OCI-LY3 (cell line): ENCODE measurements around the gene CACNB1.

Experiments
- H2AFZ ChIP-seq: fragments of 200-600, 300-600 bp; shearing (Covaris generic); 2 replicates; pipeline ENCODE4 v1.6.0; 2014; ENCODE audit warnings: antibody characterized with exemption, low read depth, low read length
- H3K27ac ChIP-seq: fragments of 200-600, 300-600 bp; sonication (generic); 2 replicates; pipeline ENCODE4 v1.5.1; 2014; ENCODE audit warnings: mild to moderate bottlenecking, low read length, moderate library complexity, mixed read lengths
- H3K27me3 ChIP-seq: fragments of 200-600, 300-600 bp; sonication (generic); 2 replicates; pipeline ENCODE4 v1.6.1; 2014; ENCODE audit warnings: low read depth, low read length, mixed read lengths
- H3K36me3 ChIP-seq: fragments of 200-600, 300-600 bp; sonication (generic); replicated peaks from 2 replicates; pipeline ENCODE3; 2014; ENCODE audit warnings: low read depth, low read length, mixed read lengths
- H3K4me1 ChIP-seq: fragments of 300-600, 200-600 bp; sonication (generic); 2 replicates; pipeline ENCODE4 v1.6.1; 2014; ENCODE audit warnings: low read length, mixed read lengths
- H3K4me2 ChIP-seq: fragments of 200-600, 300-600 bp; sonication (generic); 2 replicates; pipeline ENCODE4 v1.6.1; 2014; ENCODE audit warnings: low read length, mixed read lengths
- H3K4me3 ChIP-seq: fragments of 300-600, 200-600 bp; sonication (generic); 2 replicates; pipeline ENCODE4 v1.5.1; 2014; ENCODE audit warnings: antibody characterized with exemption, mild to moderate bottlenecking, low read length, moderate library complexity
- H3K79me2 ChIP-seq: fragments of 300-600, 200-600 bp; shearing (Covaris generic); 2 replicates; pipeline ENCODE4 v1.6.1; 2014; ENCODE audit warnings: mild to moderate bottlenecking, low read length, mixed read lengths
- H3K9ac ChIP-seq: fragments of 300-600, 200-600 bp; shearing (Covaris generic); 2 replicates; pipeline ENCODE4 v1.6.0; 2014; ENCODE audit warnings: mild to moderate bottlenecking, low read length, moderate library complexity
- H3K9me3 ChIP-seq: fragments of 200-600, 300-600 bp; shearing (Covaris generic); 2 replicates; pipeline ENCODE4 v1.6.1; 2014; ENCODE audit warnings: low read length, mixed read lengths; ENCODE audit not compliant: insufficient read depth
- H4K20me1 ChIP-seq: fragments of 200-600, 300-600 bp; sonication (generic); 2 replicates; pipeline ENCODE4 v1.6.1; 2016; ENCODE audit warnings: low read length, mixed read lengths; ENCODE audit not compliant: insufficient read depth
- EZH2phosphoT487 ChIP-seq: fragments of 200-600 bp; shearing (Covaris generic); IDR thresholded peaks from 2 replicates; pipeline ENCODE4 v1.6.1; 2018; ENCODE audit warnings: antibody characterized with exemption, mixed run types, low read depth
- TF ChIP-seq, protein P1 (sequence below): fragments of 200-600, 300-600 bp; sonication (generic); IDR thresholded peaks from 2 replicates; pipeline ENCODE4 v1.5.1; 2014; ENCODE audit warnings: antibody characterized with exemption, low read length, low read depth

CACNB1 gene

GRCh38 chr17:39222866-39223834, 25.7 kb upstream of the CACNB1 start:
- Histone ChIP-seq H2AFZ (no peak overlapping the region), H3K4me2 (no peak overlapping the region), H3K9me3 (no peaks in the 10 kb centered on the region), H3K79me2 (no peaks in the 10 kb centered on the region), H3K27me3 (peaks cover 10% of the 10 kb centered on the region), H4K20me1 (no peaks in the 10 kb centered on the region), H3K4me3 (no peak overlapping the region), H3K27ac (no peak overlapping the region), H3K4me1 (no peaks in the 10 kb centered on the region), H3K36me3 (no peaks in the 10 kb centered on the region), H3K9ac (no peak overlapping the region)
- no peak for TF ChIP-seq EZH2phosphoT487
- TF ChIP-seq, protein P1, sequence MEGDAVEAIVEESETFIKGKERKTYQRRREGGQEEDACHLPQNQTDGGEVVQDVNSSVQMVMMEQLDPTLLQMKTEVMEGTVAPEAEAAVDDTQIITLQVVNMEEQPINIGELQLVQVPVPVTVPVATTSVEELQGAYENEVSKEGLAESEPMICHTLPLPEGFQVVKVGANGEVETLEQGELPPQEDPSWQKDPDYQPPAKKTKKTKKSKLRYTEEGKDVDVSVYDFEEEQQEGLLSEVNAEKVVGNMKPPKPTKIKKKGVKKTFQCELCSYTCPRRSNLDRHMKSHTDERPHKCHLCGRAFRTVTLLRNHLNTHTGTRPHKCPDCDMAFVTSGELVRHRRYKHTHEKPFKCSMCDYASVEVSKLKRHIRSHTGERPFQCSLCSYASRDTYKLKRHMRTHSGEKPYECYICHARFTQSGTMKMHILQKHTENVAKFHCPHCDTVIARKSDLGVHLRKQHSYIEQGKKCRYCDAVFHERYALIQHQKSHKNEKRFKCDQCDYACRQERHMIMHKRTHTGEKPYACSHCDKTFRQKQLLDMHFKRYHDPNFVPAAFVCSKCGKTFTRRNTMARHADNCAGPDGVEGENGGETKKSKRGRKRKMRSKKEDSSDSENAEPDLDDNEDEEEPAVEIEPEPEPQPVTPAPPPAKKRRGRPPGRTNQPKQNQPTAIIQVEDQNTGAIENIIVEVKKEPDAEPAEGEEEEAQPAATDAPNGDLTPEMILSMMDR: no peak

GRCh38 chr17:39222151-39222550, 24.7 kb upstream of the CACNB1 start:
- TF ChIP-seq, protein P1: no peak
- no peak for TF ChIP-seq EZH2phosphoT487
- H3K27me3 ChIP-seq: peaks cover 10% of the 10 kb centered on the region

DNA sequence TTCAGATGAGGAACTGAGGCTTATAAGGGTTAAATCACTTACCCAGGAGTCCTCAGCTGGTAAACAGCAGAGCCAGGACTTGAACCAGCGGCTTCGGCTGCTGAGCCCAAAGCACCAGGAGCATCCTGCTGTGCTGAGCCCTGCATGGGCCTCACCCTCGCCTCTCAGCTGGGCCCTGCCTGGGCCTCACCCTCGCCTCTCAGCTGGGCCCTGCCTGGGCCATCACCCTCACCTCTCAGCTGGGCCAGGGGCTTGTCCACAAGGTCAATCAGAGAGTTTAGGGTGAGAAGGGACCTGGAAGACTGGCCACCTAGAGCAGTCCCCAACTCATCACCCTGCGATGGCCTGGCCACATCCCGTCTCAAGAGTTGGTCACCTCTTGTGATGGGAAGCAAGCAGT, 24.1 kb upstream of the CACNB1 start:
- Histone ChIP-seq H3K9me3 (no peaks in the 10 kb centered on the region), H3K79me2 (no peaks in the 10 kb centered on the region), H3K4me3 (no peak overlapping the region), H2AFZ (no peak overlapping the region), H4K20me1 (no peaks in the 10 kb centered on the region), H3K27ac (no peak overlapping the region), H3K36me3 (no peaks in the 10 kb centered on the region), H3K27me3 (peaks cover 10% of the 10 kb centered on the region), H3K4me2 (no peak overlapping the region), H3K4me1 (no peaks in the 10 kb centered on the region), H3K9ac (no peak overlapping the region)
- TF ChIP-seq, protein P1: no peak
- TF ChIP-seq EZH2phosphoT487: no peak

More at GRCh38 chr17:39222151-39222550, 24.7 kb upstream of the CACNB1 start:
- no peak overlapping the region for H3K27ac ChIP-seq
- no peaks in the 10 kb centered on the region for H4K20me1 ChIP-seq
- H3K9ac ChIP-seq: no peak overlapping the region
- H3K79me2 ChIP-seq: no peaks in the 10 kb centered on the region
- no peaks in the 10 kb centered on the region for H3K4me1 ChIP-seq
- no peak overlapping the region for H2AFZ ChIP-seq
- H3K4me3 ChIP-seq: no peak overlapping the region
- no peak overlapping the region for H3K4me2 ChIP-seq
- no peaks in the 10 kb centered on the region for H3K36me3 ChIP-seq
- no peaks in the 10 kb centered on the region for H3K9me3 ChIP-seq

DNA sequence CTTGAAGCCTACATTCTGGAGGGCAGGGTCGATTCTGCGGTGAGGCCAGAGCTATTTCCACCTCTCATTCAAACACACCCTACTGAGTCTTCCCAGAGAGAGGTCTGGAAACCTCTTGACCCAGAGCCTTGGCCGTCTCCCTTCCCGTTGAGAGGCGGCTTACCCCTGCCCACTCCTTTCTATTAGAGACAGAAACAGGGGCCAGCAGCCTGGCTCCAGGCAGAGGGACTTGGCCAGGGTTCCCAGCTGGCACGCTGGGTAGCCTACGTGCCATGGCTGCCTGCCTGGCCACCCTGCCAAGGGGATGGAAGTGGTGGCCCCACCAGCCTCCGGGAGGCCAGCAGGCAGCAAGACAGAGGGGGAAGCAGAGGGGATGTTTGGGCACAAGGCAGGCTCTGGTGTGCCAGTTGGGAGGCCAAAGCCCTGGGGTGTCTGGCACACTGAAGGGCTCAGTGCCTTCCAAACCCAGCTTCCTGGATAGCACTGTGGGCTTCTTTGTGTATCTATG, 22.2 kb upstream of the CACNB1 start:
- no peak overlapping the region for H3K4me3 ChIP-seq
- H4K20me1 ChIP-seq: no peaks in the 10 kb centered on the region
- no peaks in the 10 kb centered on the region for H3K36me3 ChIP-seq
- H3K4me1 ChIP-seq: no peaks in the 10 kb centered on the region
- H2AFZ ChIP-seq: no peak overlapping the region
- peaks cover 10% of the 10 kb centered on the region for H3K27me3 ChIP-seq
- no peak overlapping the region for H3K4me2 ChIP-seq
- H3K27ac ChIP-seq: no peak overlapping the region
- no peaks in the 10 kb centered on the region for H3K79me2 ChIP-seq
- no peaks in the 10 kb centered on the region for H3K9me3 ChIP-seq
- no peak overlapping the region for H3K9ac ChIP-seq
- TF ChIP-seq EZH2phosphoT487: no peak
- TF ChIP-seq, protein P1: no peak
